RCC 7860 (cell line): ENCODE results near the gene SRF.

Source experiments
- DNase-seq: peaks from one replicate; pipeline ENCODE4 v3.0.0-alpha.2; 2015; ENCODE audit warnings: low spot score
- FAIRE-seq: peaks from 2 replicates; lab custom pipeline; 2012; peaks lifted over from hg19 to GRCh38; lab: Jason Lieb, UNC

The SRF gene

GRCh38 chr6:43146709-43147688 is 24.1 kb upstream of the SRF start:
- no peak for FAIRE-seq
- no peak for DNase-seq

GRCh38 chr6:43147691-43148477 is 23.2 kb upstream of the SRF start:
- DNase-seq, result no peak
- no peak for FAIRE-seq

GRCh38 chr6:43149265-43149664 is 21.8 kb upstream of the SRF start:
- DNase-seq, result no peak

GRCh38 chr6:43150051-43150751 is 20.9 kb upstream of the SRF start:
- FAIRE-seq (no peak), DNase-seq (no peak)

More at GRCh38 chr6:43149265-43149664, 21.8 kb upstream of the SRF start:
- no peak for FAIRE-seq

- no peak for FAIRE-seq
- no peak for DNase-seq
Measured at GRCh38 chr6:43159599-43159998, 11.5 kb upstream of the SRF start.

- DNase-seq, result no peak
- no peak for FAIRE-seq
Measured at GRCh38 chr6:43163899-43164298, 7.2 kb upstream of the SRF start.

GRCh38 chr6:43170417-43170930 is 595 bp upstream of the SRF start:
- DNase-seq, result no peak
- no peak for FAIRE-seq

GRCh38 chr6:43171707-43172103 is 636 bp downstream of the SRF start:
- no peak for DNase-seq
- FAIRE-seq, result no peak

GRCh38 chr6:43172104-43173007 is 1.3 kb downstream of the SRF start:
- DNase-seq, result peak; percentile 27
- no peak for FAIRE-seq

- FAIRE-seq (no peak), DNase-seq (no peak)
Measured at GRCh38 chr6:43173591-43174262, 2.7 kb downstream of the SRF start.

GRCh38 chr6:43174263-43175112 is 3.4 kb downstream of the SRF start:
- FAIRE-seq (peak; percentile 82), DNase-seq (peak; percentile 95)

- DNase-seq, result no peak
- FAIRE-seq, result no peak
Measured at GRCh38 chr6:43175676-43176422, 4.8 kb downstream of the SRF start.

- FAIRE-seq, result no peak
Measured at GRCh38 chr6:43176423-43176786, 5.3 kb downstream of the SRF start.

GRCh38 chr6:43178150-43178549 is 7.1 kb downstream of the SRF start:
- no peak for FAIRE-seq
- DNase-seq, result no peak

More at GRCh38 chr6:43176423-43176786, 5.3 kb downstream of the SRF start:
- no peak for DNase-seq

- no peak for DNase-seq
- no peak for FAIRE-seq
Measured at GRCh38 chr6:43178951-43179830, 8.1 kb downstream of the SRF start.

- FAIRE-seq, result no peak
Measured at GRCh38 chr6:43180058-43180457, 9.0 kb downstream of the SRF start.

GRCh38 chr6:43180985-43181384 is 9.9 kb downstream of the SRF start:
- FAIRE-seq (no peak), DNase-seq (no peak)

More at GRCh38 chr6:43180058-43180457, 9.0 kb downstream of the SRF start:
- no peak for DNase-seq
